Mesenchymal stem cell (in vitro differentiated cells and primary cell): ENCODE measurements around the gene SPHK2.
A peak's percentile ranks its signal among the peaks of the same experiment; 100 is the strongest.

ENCODE experiments used
- DNase-seq: peaks from one replicate; pipeline ENCODE4 v3.0.0-alpha.2; 2013
- H2AFZ ChIP-seq: one replicate; pipeline ENCODE4 v1.6.1; 2013; ENCODE audit warnings: low read depth, mild to moderate bottlenecking, control low read depth, inconsistent platforms, low read length, moderate library complexity
- H2AK5ac ChIP-seq: 2 replicates; pipeline ENCODE4 v1.6.1; 2013; ENCODE audit warnings: low read length, moderate library complexity, mild to moderate bottlenecking, inconsistent platforms; ENCODE audit not compliant: severe bottlenecking
- H2BK120ac ChIP-seq: one replicate; pipeline ENCODE4 v1.6.1; 2013; ENCODE audit warnings: low read depth, mild to moderate bottlenecking, inconsistent platforms, low read length, moderate library complexity
- H2BK12ac ChIP-seq, 2 experiments: one replicate each; pipeline ENCODE4 v1.6.1; 2013; ENCODE audit warnings: inconsistent platforms in 2 of 2, low read length in 2 of 2, mild to moderate bottlenecking in 2 of 2, moderate library complexity in 2 of 2, control low read depth in 1 of 2
- H2BK15ac ChIP-seq: one replicate; pipeline ENCODE4 v1.6.1; 2013; ENCODE audit warnings: mild to moderate bottlenecking, low read depth, inconsistent platforms; ENCODE audit not compliant: poor library complexity, severe bottlenecking
- H2BK5ac ChIP-seq: 2 replicates; pipeline ENCODE4 v1.6.1; 2013; ENCODE audit warnings: low read depth, mild to moderate bottlenecking, low read length, control low read depth, inconsistent platforms; ENCODE audit not compliant: poor library complexity, severe bottlenecking
- H3K14ac ChIP-seq, 2 experiments: one replicate each; pipeline ENCODE4 v1.6.1; 2013; ENCODE audit warnings: inconsistent platforms in 2 of 2, low read length in 2 of 2, control low read depth in 1 of 2, mild to moderate bottlenecking in 1 of 2, moderate library complexity in 1 of 2
- H3K18ac ChIP-seq, 2 experiments: one replicate each; pipeline ENCODE4 v1.6.1; 2013; ENCODE audit warnings: inconsistent platforms in 2 of 2, low read length in 2 of 2, control low read depth in 1 of 2, low read depth in 1 of 2, mild to moderate bottlenecking in 1 of 2
- H3K23ac ChIP-seq, 2 experiments: one replicate each; pipeline ENCODE4 v1.6.1; 2013; ENCODE audit warnings: inconsistent platforms in 2 of 2, low read length in 2 of 2, mild to moderate bottlenecking in 2 of 2, moderate library complexity in 2 of 2, control low read depth in 1 of 2
- H3K27ac ChIP-seq: 2 replicates; pipeline ENCODE4 v1.5.1; 2013; ENCODE audit warnings: mild to moderate bottlenecking, moderate library complexity, low read length, control low read depth, inconsistent platforms; ENCODE audit not compliant: poor library complexity, severe bottlenecking
- H3K27me3 ChIP-seq, 2 experiments: 2 replicates each; pipeline versions ENCODE4 v1.6.1 to v1.7.0; 2013; ENCODE audit warnings: low read length in 2 of 2, mild to moderate bottlenecking in 2 of 2, moderate library complexity in 2 of 2, control low read depth in 1 of 2, inconsistent platforms in 1 of 2; ENCODE audit not compliant: control insufficient read depth in 1 of 2, insufficient read depth in 1 of 2
- H3K36me3 ChIP-seq, 2 experiments: 2 replicates each; pipeline versions ENCODE4 v1.6.1 to v1.7.0; 2013; ENCODE audit warnings: low read length in 2 of 2, control low read depth in 1 of 2, inconsistent platforms in 1 of 2, low read depth in 1 of 2, mild to moderate bottlenecking in 1 of 2; ENCODE audit not compliant: insufficient read depth in 2 of 2, control insufficient read depth in 1 of 2
- H3K4ac ChIP-seq, 2 experiments: one replicate each; pipeline ENCODE4 v1.6.1; 2013; ENCODE audit warnings: inconsistent platforms in 2 of 2, low read length in 2 of 2, mild to moderate bottlenecking in 2 of 2, moderate library complexity in 2 of 2, control low read depth in 1 of 2, low read depth in 1 of 2
- H3K4me1 ChIP-seq: 2 replicates; pipeline ENCODE4 v1.6.1; 2013; ENCODE audit warnings: low read depth, low read length, control low read depth; ENCODE audit not compliant: control insufficient read depth, insufficient read depth
- H3K4me2 ChIP-seq: 2 replicates; pipeline ENCODE4 v1.6.1; 2013; ENCODE audit warnings: low read length, mild to moderate bottlenecking, inconsistent platforms; ENCODE audit not compliant: poor library complexity, severe bottlenecking
- H3K4me3 ChIP-seq, 2 experiments: 2 replicates each; pipeline versions ENCODE4 v1.5.1 to v1.7.0; 2013; ENCODE audit warnings: low read length in 2 of 2, mild to moderate bottlenecking in 2 of 2, control low read depth in 1 of 2, low read depth in 1 of 2; ENCODE audit not compliant: insufficient read depth in 1 of 2
- H3K79me1 ChIP-seq: replicated peaks from 2 replicates; pipeline ENCODE4 v1.6.1; 2013; ENCODE audit warnings: mild to moderate bottlenecking, control low read depth, low read length, inconsistent platforms; ENCODE audit not compliant: poor library complexity, severe bottlenecking
- H3K9ac ChIP-seq: 2 replicates; pipeline ENCODE4 v1.7.0; 2013; ENCODE audit warnings: mild to moderate bottlenecking, low read length, moderate library complexity
- H3K9me3 ChIP-seq: 2 replicates; pipeline ENCODE4 v1.7.0; 2013; ENCODE audit warnings: mild to moderate bottlenecking, low read length; ENCODE audit not compliant: control insufficient read depth
- H4K8ac ChIP-seq: one replicate; pipeline ENCODE4 v1.6.1; 2013; ENCODE audit warnings: inconsistent platforms, mild to moderate bottlenecking, low read length, moderate library complexity
- H4K91ac ChIP-seq: one replicate; pipeline ENCODE4 v1.6.1; 2013; ENCODE audit warnings: mild to moderate bottlenecking, low read length, inconsistent platforms
- WGBS: methylation state at CpG from one replicate; pipeline ENCODE4 v1.1.7; 2013; ENCODE audit warnings: mixed read lengths; 5-methylcytosine and 5-hydroxymethylcytosine counted together

Gene SPHK2

GRCh38 chr19:48664476-48664875 is 45.2 kb downstream of the SPHK2 start:
- peaks cover 0 to 10% of the 10 kb centered on the region in 2 experiments for H3K27me3 ChIP-seq
- peaks cover 7% of the 10 kb centered on the region for H3K4me1 ChIP-seq
- no peak overlapping the region for H2AFZ ChIP-seq
- no peak overlapping the region for H3K9ac ChIP-seq
- no peak for DNase-seq
- H2BK120ac ChIP-seq, result no peak overlapping the region
- no peak overlapping the region for H4K8ac ChIP-seq
- H3K9me3 ChIP-seq, result no peaks in the 10 kb centered on the region
- no peak overlapping the region for H3K4ac ChIP-seq
- H2BK5ac ChIP-seq, result no peak overlapping the region
- H3K18ac ChIP-seq, result no peak overlapping the region
- no peak overlapping the region for H3K14ac ChIP-seq
- H3K23ac ChIP-seq, result no peak overlapping the region
- no peak overlapping the region for H2AK5ac ChIP-seq
- WGBS, result 91% methylated on average over 14 of the region's 14 CpGs
- H2BK15ac ChIP-seq, result no peak overlapping the region
- H3K4me2 ChIP-seq, result no peak overlapping the region
- no peak overlapping the region for H4K91ac ChIP-seq
- no peak overlapping the region for H2BK12ac ChIP-seq
- H3K79me1 ChIP-seq, result no peaks in the 10 kb centered on the region
- H3K4me3 ChIP-seq, result peak overlapping the region in 1 of 2 experiments; percentile 7
- H3K27ac ChIP-seq, result no peak overlapping the region
- no peaks in the 10 kb centered on the region for H3K36me3 ChIP-seq

- H4K91ac ChIP-seq, result no peak overlapping the region
- no peak overlapping the region for H3K4me2 ChIP-seq
- H2AK5ac ChIP-seq, result no peak overlapping the region
- H2AFZ ChIP-seq, result no peak overlapping the region
- H3K4me1 ChIP-seq, result peaks cover 5% of the 10 kb centered on the region
- no peak overlapping the region for H3K18ac ChIP-seq
- no peak overlapping the region for H2BK12ac ChIP-seq
- no peak overlapping the region for H3K4me3 ChIP-seq
- H2BK15ac ChIP-seq, result no peak overlapping the region
- DNase-seq, result no peak
- H2BK120ac ChIP-seq, result no peak overlapping the region
- no peaks in the 10 kb centered on the region for H3K9me3 ChIP-seq
- H4K8ac ChIP-seq, result no peak overlapping the region
- WGBS, result 91% methylated on average over 6 of the region's 6 CpGs
- H3K4ac ChIP-seq, result no peak overlapping the region
- H3K27me3 ChIP-seq, result peaks cover 0 to 10% of the 10 kb centered on the region in 2 experiments
- no peak overlapping the region for H3K23ac ChIP-seq
- no peaks in the 10 kb centered on the region for H3K36me3 ChIP-seq
- no peak overlapping the region for H3K14ac ChIP-seq
- H3K9ac ChIP-seq, result no peak overlapping the region
- no peaks in the 10 kb centered on the region for H3K79me1 ChIP-seq
- no peak overlapping the region for H3K27ac ChIP-seq
- no peak overlapping the region for H2BK5ac ChIP-seq
Measured at GRCh38 chr19:48665786-48666185, 46.5 kb downstream of the SPHK2 start.

GRCh38 chr19:48668332-48668731 is 49.0 kb downstream of the SPHK2 start:
- no peak for DNase-seq
- Histone ChIP-seq H3K9ac (no peak overlapping the region), H2BK12ac (no peak overlapping the region), H4K91ac (no peak overlapping the region), H3K4me3 (no peak overlapping the region), H3K4me2 (no peak overlapping the region), H4K8ac (no peak overlapping the region), H3K14ac (no peak overlapping the region), H3K23ac (no peak overlapping the region), H3K4me1 (peaks cover 2% of the 10 kb centered on the region), H3K36me3 (no peaks in the 10 kb centered on the region), H3K9me3 (no peaks in the 10 kb centered on the region), H2AK5ac (no peak overlapping the region), H2AFZ (no peak overlapping the region), H2BK15ac (no peak overlapping the region), H3K27ac (no peak overlapping the region), H2BK120ac (no peak overlapping the region), H3K79me1 (no peaks in the 10 kb centered on the region), H3K27me3 (peaks cover 0 to 12% of the 10 kb centered on the region in 2 experiments), H2BK5ac (no peak overlapping the region), H3K18ac (no peak overlapping the region), H3K4ac (no peak overlapping the region)
- 91% methylated on average over 3 of the region's 3 CpGs for WGBS

- no peak overlapping the region for H2AK5ac ChIP-seq
- H3K27me3 ChIP-seq, result peaks cover 0 to 16% of the 10 kb centered on the region in 2 experiments
- no peak overlapping the region for H3K9ac ChIP-seq
- H2BK15ac ChIP-seq, result no peak overlapping the region
- no peaks in the 10 kb centered on the region for H3K79me1 ChIP-seq
- no peak overlapping the region for H2AFZ ChIP-seq
- H2BK5ac ChIP-seq, result no peak overlapping the region
- no peak overlapping the region for H3K18ac ChIP-seq
- H2BK120ac ChIP-seq, result no peak overlapping the region
- no peak overlapping the region for H4K8ac ChIP-seq
- WGBS, result 96% methylated on average over 2 of the region's 2 CpGs
- DNase-seq, result no peak
- H3K4me2 ChIP-seq, result no peak overlapping the region
- H3K4ac ChIP-seq, result no peak overlapping the region
- H3K14ac ChIP-seq, result no peak overlapping the region
- H3K4me3 ChIP-seq, result no peak overlapping the region
- H3K23ac ChIP-seq, result no peak overlapping the region
- H3K36me3 ChIP-seq, result no peaks in the 10 kb centered on the region
- H3K4me1 ChIP-seq, result peaks cover under 1% of the 10 kb centered on the region
- H2BK12ac ChIP-seq, result no peak overlapping the region
- no peak overlapping the region for H3K27ac ChIP-seq
- no peaks in the 10 kb centered on the region for H3K9me3 ChIP-seq
- no peak overlapping the region for H4K91ac ChIP-seq
Measured at GRCh38 chr19:48668761-48669160, 49.5 kb downstream of the SPHK2 start.
